T-helper 2 cell treated with Interferon-gamma antibody and Interleukin-4, amounts not matched to agents 5 μg/mL and 100 μg/mL, for 36 hours (primary cell): ENCODE measurements around the gene LCN2.
A peak's percentile ranks its signal among the peaks of the same experiment; 100 is the strongest.
"Not testable (repeated sequence)": the region's sequence is repeated elsewhere in the genome, so short reads cannot be mapped to it uniquely, and the experiment has no call there.

Source experiments
- DNase-seq: peaks from one replicate; pipeline ENCODE4 v3.0.0; 2021; ENCODE audit warnings: low spot score
- H3K27ac Mint-ChIP-seq: one replicate; pipeline ENCODE4 v1.8.0; 2021; ENCODE audit warnings: mild to moderate bottlenecking, mixed read lengths
- H3K27me3 Mint-ChIP-seq: one replicate; pipeline ENCODE4 v1.8.0; 2021; ENCODE audit warnings: low read depth, mixed read lengths
- H3K36me3 Mint-ChIP-seq: one replicate; pipeline ENCODE4 v1.8.0; 2021; ENCODE audit warnings: low read depth, mixed read lengths
- H3K4me1 Mint-ChIP-seq: one replicate; pipeline ENCODE4 v1.8.0; 2021; ENCODE audit warnings: low read depth, mixed read lengths
- H3K4me3 Mint-ChIP-seq: one replicate; pipeline ENCODE4 v1.8.0; 2022; ENCODE audit warnings: mild to moderate bottlenecking, moderate library complexity, mixed read lengths
- H3K9me3 Mint-ChIP-seq: one replicate; pipeline ENCODE4 v1.8.0; 2021; ENCODE audit warnings: mixed read lengths

The LCN2 gene

DNA sequence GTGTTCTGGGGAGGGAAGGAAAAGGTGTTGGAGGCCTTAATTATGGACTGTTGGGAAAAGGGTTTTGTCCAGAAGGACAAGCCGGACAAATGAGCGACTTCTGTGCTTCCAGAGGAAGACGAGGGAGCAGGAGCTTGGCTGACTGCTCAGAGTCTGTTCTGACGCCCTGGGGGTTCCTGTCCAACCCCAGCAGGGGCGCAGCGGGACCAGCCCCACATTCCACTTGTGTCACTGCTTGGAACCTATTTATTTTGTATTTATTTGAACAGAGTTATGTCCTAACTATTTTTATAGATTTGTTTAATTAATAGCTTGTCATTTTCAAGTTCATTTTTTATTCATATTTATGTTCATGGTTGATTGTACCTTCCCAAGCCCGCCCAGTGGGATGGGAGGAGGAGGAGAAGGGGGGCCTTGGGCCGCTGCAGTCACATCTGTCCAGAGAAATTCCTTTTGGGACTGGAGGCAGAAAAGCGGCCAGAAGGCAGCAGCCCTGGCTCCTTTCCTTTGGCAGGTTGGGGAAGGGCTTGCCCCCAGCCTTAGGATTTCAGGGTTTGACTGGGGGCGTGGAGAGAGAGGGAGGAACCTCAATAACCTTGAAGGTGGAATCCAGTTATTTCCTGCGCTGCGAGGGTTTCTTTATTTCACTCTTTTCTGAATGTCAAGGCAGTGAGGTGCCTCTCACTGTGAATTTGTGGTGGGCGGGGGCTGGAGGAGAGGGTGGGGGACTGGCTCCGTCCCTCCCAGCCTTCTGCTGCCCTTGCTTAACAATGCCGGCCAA lies 40.8 kb upstream of the LCN2 start:
- Mint-ChIP-seq H3K27me3 (no peaks in the 10 kb centered on the region), H3K4me3 (no peak overlapping the region), H3K27ac (no peak overlapping the region), H3K9me3 (no peaks in the 10 kb centered on the region), H3K4me1 (peaks cover 5% of the 10 kb centered on the region), H3K36me3 (peaks cover 46% of the 10 kb centered on the region)
- DNase-seq, result no peak

- Mint-ChIP-seq H3K4me3 (no peak overlapping the region), H3K27me3 (no peaks in the 10 kb centered on the region), H3K9me3 (no peaks in the 10 kb centered on the region), H3K4me1 (no peaks in the 10 kb centered on the region), H3K36me3 (peaks cover 44% of the 10 kb centered on the region), H3K27ac (no peak overlapping the region)
- DNase-seq, result no peak
These were observed 40.1 kb upstream of the LCN2 start for GRCh38 chr9:128109050-128109709.

DNA sequence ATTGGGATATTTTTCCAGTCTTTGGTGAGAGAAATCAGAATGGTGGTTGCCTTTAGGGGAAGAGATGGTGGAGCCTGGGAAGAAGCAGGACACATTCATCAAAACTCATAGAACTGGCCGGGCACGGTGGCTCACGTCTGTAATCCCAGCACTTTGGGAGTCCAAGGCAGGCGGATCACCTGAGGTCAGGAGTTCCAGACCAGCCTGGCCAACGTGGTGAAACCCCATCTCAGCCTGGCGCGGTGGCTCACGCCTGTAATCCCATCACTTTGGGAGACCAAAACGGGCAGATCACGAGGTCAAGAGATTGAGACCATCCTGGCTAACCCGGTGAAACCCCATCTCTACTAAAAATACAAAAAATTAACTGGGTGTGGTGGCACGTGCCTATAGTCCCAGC lies 37.5 kb upstream of the LCN2 start:
- peaks cover 37% of the 10 kb centered on the region for H3K36me3 Mint-ChIP-seq
- H3K9me3 Mint-ChIP-seq, H3K27ac Mint-ChIP-seq, H3K4me3 Mint-ChIP-seq, H3K4me1 Mint-ChIP-seq, DNase-seq, H3K27me3 Mint-ChIP-seq: not testable (repeated sequence)

DNA sequence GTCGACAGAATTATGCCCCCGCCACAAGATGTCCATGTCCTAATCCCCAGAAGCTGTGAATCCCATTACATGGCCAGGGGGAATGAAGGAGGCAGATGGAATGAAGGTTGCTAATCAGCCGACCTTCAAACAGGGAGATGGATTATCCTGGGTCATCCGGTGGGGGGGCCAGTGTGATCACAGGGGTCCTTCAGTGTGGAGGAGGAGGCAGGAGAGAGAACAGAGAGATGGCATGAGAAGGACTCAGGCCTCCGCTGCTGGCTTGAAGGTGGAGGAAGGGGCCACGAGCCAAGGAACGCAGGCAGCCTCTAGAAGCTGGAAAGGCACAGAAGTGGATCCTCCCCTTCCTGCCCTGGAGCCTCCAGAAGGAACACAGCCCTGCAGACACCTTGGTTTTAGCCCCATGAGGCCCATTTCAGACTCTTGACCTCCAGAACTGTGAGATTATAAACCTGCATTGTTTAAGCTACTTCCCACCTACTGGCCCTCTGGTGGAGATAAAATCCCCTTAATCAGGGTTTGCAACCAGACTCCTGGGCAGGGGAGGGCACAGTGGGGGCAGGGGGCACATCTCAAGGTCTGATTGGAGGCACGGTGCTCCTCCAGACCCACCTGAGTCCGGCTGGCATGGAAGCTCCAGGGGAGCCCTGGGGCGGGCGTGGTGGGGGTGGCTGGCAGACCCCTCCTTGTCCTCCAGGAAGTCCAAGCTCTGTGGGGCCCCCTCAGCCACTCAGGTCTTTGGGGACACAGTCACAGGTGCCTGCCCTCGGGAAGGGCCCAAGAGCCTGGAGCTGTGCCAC lies 35.5 kb upstream of the LCN2 start:
- no peak overlapping the region for H3K27ac Mint-ChIP-seq

DNA sequence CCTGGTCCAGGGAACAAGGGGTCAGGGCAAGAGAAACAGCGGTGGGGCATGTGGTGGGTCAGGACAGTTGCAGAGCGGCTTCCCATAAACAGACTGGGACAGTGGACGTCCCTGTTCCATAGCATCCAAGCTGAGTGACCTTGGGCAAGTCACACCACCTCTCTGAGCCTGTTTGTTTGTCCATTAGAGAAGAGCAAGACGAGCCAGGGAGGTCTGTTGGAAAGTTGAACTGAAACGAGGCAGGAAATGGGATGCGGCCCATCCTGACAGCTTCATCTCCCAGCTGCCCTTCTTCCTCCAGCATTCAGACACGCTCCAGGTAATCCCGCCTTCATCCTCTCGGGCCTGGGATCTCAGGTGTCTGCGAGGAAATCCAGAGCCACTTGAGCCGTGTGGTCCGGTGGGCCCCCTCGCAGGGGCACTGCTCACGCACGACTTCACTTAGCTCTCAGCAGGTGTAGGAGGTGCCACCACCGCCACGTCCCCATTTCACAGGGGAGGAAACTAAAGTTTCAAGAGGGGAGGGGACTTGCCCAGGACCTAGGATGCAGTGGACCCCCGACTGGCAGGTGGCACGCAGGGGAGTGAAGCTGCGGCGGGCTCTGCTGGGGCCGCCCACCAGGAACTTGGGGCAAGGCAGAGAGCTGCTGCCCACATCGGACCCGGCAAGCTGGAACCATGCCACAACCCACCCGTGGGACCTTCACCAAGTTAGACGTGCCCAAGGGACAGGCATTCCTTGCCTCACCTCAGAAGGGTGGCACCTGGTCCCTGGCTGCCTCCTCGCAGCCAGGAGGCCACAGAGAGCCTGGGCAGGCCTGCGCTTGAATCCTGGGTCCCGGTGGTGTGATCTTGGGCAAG lies 34.7 kb upstream of the LCN2 start:
- H3K4me3 Mint-ChIP-seq, result no peak overlapping the region
- H3K9me3 Mint-ChIP-seq, result no peaks in the 10 kb centered on the region
- DNase-seq, result no peak
- peaks cover 21% of the 10 kb centered on the region for H3K36me3 Mint-ChIP-seq
- no peaks in the 10 kb centered on the region for H3K27me3 Mint-ChIP-seq
- H3K27ac Mint-ChIP-seq, result no peak overlapping the region
- H3K4me1 Mint-ChIP-seq, result peaks cover 3% of the 10 kb centered on the region

More for the DNA sequence above, 35.5 kb upstream of the LCN2 start:
- Mint-ChIP-seq H3K4me1 (peaks cover 3% of the 10 kb centered on the region), H3K27me3 (no peaks in the 10 kb centered on the region), H3K4me3 (no peak overlapping the region), H3K9me3 (no peaks in the 10 kb centered on the region), H3K36me3 (peaks cover 24% of the 10 kb centered on the region)
- DNase-seq, result no peak

DNA sequence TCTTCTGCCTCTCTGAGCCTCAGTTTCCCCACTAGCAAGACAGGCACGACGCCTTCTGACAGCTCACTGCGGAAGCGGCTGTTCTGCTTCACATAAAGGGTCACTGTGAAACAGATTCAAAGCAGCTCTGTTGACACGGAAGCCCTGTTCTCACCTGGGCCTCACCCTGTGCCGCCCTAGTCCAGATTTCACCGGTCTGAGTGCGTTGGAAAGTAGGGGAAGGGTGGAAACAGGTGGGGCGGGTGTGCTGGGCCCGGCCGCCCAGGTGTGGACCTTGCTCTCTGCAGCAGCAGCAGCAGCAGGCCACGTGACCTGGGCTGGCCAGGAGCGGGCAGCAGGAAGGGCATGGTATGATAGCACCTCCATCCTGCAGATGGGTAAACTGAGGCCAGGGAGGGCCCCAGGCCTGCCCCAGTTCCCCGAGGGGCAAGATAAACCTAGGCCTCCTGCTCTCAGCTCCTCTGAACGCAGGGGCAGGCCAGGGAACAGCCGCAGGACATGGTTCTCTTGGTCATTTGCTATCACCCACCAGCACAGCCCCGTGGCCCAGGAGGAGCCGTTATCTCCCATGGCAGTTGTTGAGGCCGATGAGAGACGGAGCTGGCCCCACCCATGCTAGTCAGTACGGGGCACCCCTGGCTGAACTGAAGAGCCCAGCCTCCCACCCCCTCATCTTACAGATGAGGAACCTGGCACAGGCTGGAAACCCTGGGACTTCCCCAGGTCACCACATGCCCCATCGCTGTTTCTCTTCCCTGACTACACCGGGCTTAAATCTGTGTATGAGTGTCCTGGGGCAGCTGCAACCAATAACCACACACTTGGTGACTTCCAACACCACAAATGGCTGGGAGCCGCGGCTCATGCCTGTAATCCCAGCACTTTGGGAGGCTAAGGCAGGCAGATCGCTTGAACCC lies 33.8 kb upstream of the LCN2 start:
- no peak for DNase-seq
- Mint-ChIP-seq H3K9me3 (no peaks in the 10 kb centered on the region), H3K27me3 (no peaks in the 10 kb centered on the region), H3K36me3 (peaks cover 17% of the 10 kb centered on the region), H3K4me1 (peaks cover 3% of the 10 kb centered on the region), H3K4me3 (no peak overlapping the region), H3K27ac (no peak overlapping the region)

GRCh38 chr9:128116104-128117083 lies 32.9 kb upstream of the LCN2 start:
- Mint-ChIP-seq H3K27ac (no peak overlapping the region), H3K27me3 (no peaks in the 10 kb centered on the region), H3K4me3 (no peak overlapping the region), H3K9me3 (no peaks in the 10 kb centered on the region), H3K36me3 (peaks cover 16% of the 10 kb centered on the region), H3K4me1 (peaks cover 3% of the 10 kb centered on the region)
- DNase-seq, result no peak

- H3K27ac Mint-ChIP-seq, result peak overlapping the region; percentile 38
- H3K9me3 Mint-ChIP-seq, result no peaks in the 10 kb centered on the region
- peak; percentile 89 for DNase-seq
- peaks cover 3% of the 10 kb centered on the region for H3K4me1 Mint-ChIP-seq
- no peak overlapping the region for H3K4me3 Mint-ChIP-seq
- H3K27me3 Mint-ChIP-seq, result no peaks in the 10 kb centered on the region
- peaks cover 15% of the 10 kb centered on the region for H3K36me3 Mint-ChIP-seq
These were observed 31.4 kb upstream of the LCN2 start for GRCh38 chr9:128117613-128118471.

GRCh38 chr9:128118472-128118857 lies 30.8 kb upstream of the LCN2 start:
- Mint-ChIP-seq H3K4me3 (no peak overlapping the region), H3K27me3 (no peaks in the 10 kb centered on the region), H3K9me3 (no peaks in the 10 kb centered on the region), H3K27ac (peak overlapping the region; percentile 49), H3K36me3 (peaks cover 12% of the 10 kb centered on the region), H3K4me1 (peaks cover 3% of the 10 kb centered on the region)
- DNase-seq, result no peak

DNA sequence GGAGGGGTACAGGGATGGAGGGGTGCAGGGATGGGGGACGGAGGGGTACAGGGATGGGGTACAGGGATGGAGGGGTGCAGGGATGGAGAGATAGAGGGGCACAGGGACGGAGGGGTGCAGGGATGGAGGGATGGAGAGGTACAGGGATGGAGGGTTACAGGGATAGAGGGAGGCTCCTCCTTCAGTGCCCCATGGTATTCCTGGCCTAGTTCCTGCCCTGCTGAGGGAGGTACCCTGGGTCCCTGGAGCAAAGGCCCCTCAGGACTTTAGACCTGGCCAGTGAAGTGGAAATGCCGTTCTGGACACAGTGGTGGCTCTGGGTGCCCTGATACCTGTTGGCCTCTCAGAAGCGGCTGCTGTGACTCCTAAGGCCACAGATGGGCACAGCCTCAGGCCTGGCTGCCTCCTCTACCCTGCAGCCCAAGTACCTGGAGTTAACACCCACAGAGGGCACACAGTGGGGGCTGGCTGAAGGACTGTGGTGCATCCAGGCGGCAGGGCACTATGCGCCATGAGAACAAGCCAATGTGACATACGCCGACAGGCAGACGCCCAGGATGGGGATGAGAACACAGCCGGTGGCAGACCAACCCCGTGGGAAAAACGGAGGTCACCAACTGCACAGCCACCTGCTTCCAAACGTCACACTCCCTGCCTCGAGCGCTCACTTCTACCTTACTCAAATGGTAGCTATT lies 30.1 kb upstream of the LCN2 start:
- Mint-ChIP-seq H3K27me3 (no peaks in the 10 kb centered on the region), H3K4me3 (no peak overlapping the region)
- DNase-seq, result no peak

More for the DNA sequence above, 30.1 kb upstream of the LCN2 start:
- no peaks in the 10 kb centered on the region for H3K9me3 Mint-ChIP-seq
- peaks cover 3% of the 10 kb centered on the region for H3K4me1 Mint-ChIP-seq
- no peak overlapping the region for H3K27ac Mint-ChIP-seq
- peaks cover 11% of the 10 kb centered on the region for H3K36me3 Mint-ChIP-seq
